ENCODE data around the gene NFYA.
A peak's percentile ranks its signal among the peaks of the same experiment; 100 is the strongest.
"Not testable (repeated sequence)": the region's sequence is repeated elsewhere in the genome, so short reads cannot be mapped to it uniquely, and the experiment has no call there.

The NFYA gene

GRCh38 chr6:41073968-41074691, 1.4 kb downstream of the NFYA start:
- peak in 1 of 5 experiments; percentile 6 for DNase-seq

GRCh38 chr6:41074692-41075436, 2.1 kb downstream of the NFYA start:
- no peak for DNase-seq

- peak in 1 of 5 experiments; percentile 67 for DNase-seq
Observed at GRCh38 chr6:41075651-41076626, 3.2 kb downstream of the NFYA start.

GRCh38 chr6:41077536-41077935, 4.8 kb downstream of the NFYA start:
- no peak for DNase-seq

GRCh38 chr6:41078101-41078500, 5.3 kb downstream of the NFYA start:
- DNase-seq = no peak

GRCh38 chr6:41079080-41079479, 6.3 kb downstream of the NFYA start:
- DNase-seq = no peak

- DNase-seq = peak in 1 of 5 experiments; percentile 66
Observed at GRCh38 chr6:41080621-41081020, 7.8 kb downstream of the NFYA start.

- no peak for DNase-seq
Observed at GRCh38 chr6:41083072-41083471, 10.3 kb downstream of the NFYA start.

- no peak for DNase-seq
Observed at GRCh38 chr6:41085182-41085581, 12.4 kb downstream of the NFYA start.

- DNase-seq = no peak
Observed at GRCh38 chr6:41088451-41088850, 15.7 kb downstream of the NFYA start.

- no peak for DNase-seq
Observed at GRCh38 chr6:41090841-41091761, 18.3 kb downstream of the NFYA start.

GRCh38 chr6:41092421-41093140, 19.8 kb downstream of the NFYA start:
- peak in 1 of 5 experiments; percentile 26 for DNase-seq

GRCh38 chr6:41093729-41094128, 21.0 kb downstream of the NFYA start:
- DNase-seq = no peak

- no peak for DNase-seq
Observed at GRCh38 chr6:41097467-41098090, 24.8 kb downstream of the NFYA start.

- no peak for DNase-seq
Observed at GRCh38 chr6:41098366-41098765, 25.6 kb downstream of the NFYA start.

- peak in 1 of 5 experiments; percentile 1 for DNase-seq
Observed at GRCh38 chr6:41100871-41101287, 28.1 kb downstream of the NFYA start.

GRCh38 chr6:41103847-41104246, 31.1 kb downstream of the NFYA start:
- peak in 1 of 5 experiments; percentile 57 for DNase-seq

GRCh38 chr6:41111017-41111416, 38.2 kb downstream of the NFYA start:
- no peak for DNase-seq

GRCh38 chr6:41115027-41115426, 42.3 kb downstream of the NFYA start:
- not testable (repeated sequence) for DNase-seq

- no peak for DNase-seq
Observed at GRCh38 chr6:41119508-41119907, 46.7 kb downstream of the NFYA start.

- no peak for DNase-seq
Observed at GRCh38 chr6:41120058-41120457, 47.3 kb downstream of the NFYA start.

Data from T-helper 2 cell (primary cell).